HCT116 (cell line): ENCODE measurements around the gene PYCR2.

Source experiments
- CBX3 ChIP-seq: IDR thresholded peaks from 2 replicates; pipeline ENCODE4 v1.6.1; 2012; ENCODE audit warnings: low read depth
- CTCF ChIP-seq, 3 experiments: fragments of 200-600 bp in 1 of 3; sonication (generic) in 1 of 3; IDR thresholded peaks in 2 of 3; conservative IDR thresholded peaks in 1 of 3; 2 replicates each; pipeline ENCODE4 v1.5.1; 2012 to 2017; ENCODE audit warnings: low read depth in 2 of 3, low read length in 2 of 3, antibody characterized with exemption in 1 of 3, borderline replicate concordance in 1 of 3, control low read depth in 1 of 3, mild to moderate bottlenecking in 1 of 3, mixed read lengths in 1 of 3, mixed run types in 1 of 3, moderate library complexity in 1 of 3; ENCODE audit not compliant: insufficient read depth in 1 of 3
- EZH2phosphoT487 ChIP-seq: fragments of 200-600 bp; IDR thresholded peaks from 2 replicates; pipeline ENCODE4 v1.6.1; 2018; ENCODE audit warnings: antibody characterized with exemption, borderline replicate concordance
- JUND ChIP-seq: IDR thresholded peaks from 2 replicates; pipeline ENCODE4 v1.6.1; 2012
- POLR2A ChIP-seq: IDR thresholded peaks from 2 replicates; pipeline ENCODE4 v1.7.0; 2011; ENCODE audit warnings: borderline replicate concordance; ENCODE audit not compliant: insufficient read depth, insufficient read length; ENCODE audit errors: extremely low read depth
- POLR2AphosphoS5 ChIP-seq: IDR thresholded peaks from 2 replicates; pipeline ENCODE4 v1.6.1; 2011; ENCODE audit warnings: mild to moderate bottlenecking, low read depth, low read length, moderate library complexity
- RAD21 ChIP-seq: IDR thresholded peaks from 2 replicates; pipeline ENCODE4 v1.6.1; 2012; ENCODE audit warnings: low read depth, mild to moderate bottlenecking
- ZBTB33 ChIP-seq: IDR thresholded peaks from 2 replicates; pipeline ENCODE4 v1.6.1; 2011; ENCODE audit warnings: mild to moderate bottlenecking, low read length, moderate library complexity; ENCODE audit not compliant: insufficient replicate concordance; ENCODE audit errors: extremely low read depth
- ZNF274 ChIP-seq: fragments of 200-500 bp; sonication (Bioruptor generic); IDR thresholded peaks from 2 replicates; pipeline ENCODE4 v1.6.1; 2014; ENCODE audit warnings: mild to moderate bottlenecking, low read depth, low read length, inconsistent platforms
- TF ChIP-seq, protein P1 (sequence below): IDR thresholded peaks from 2 replicates; pipeline ENCODE4 v1.6.1; 2012
- TF ChIP-seq, protein P2 (sequence below): IDR thresholded peaks from 2 replicates; pipeline ENCODE4 v1.6.1; 2012; ENCODE audit warnings: low read depth

GRCh38 chr1:225944387-225944786 is 20.3 kb upstream of the PYCR2 start:
- TF ChIP-seq ZBTB33 (no peak), CTCF (IDR thresholded peaks at IDR 0.05 in 2 of 3, conservative IDR thresholded peaks at IDR 0.05 in 1 of 3; ENCODE audit: borderline replicate concordance in 1 of 3, insufficient read depth in 1 of 3, low read depth in 2 of 3, low read length in 2 of 3) (no peak), POLR2A (no peak), EZH2phosphoT487 (no peak), JUND (no peak), ZNF274 (no peak), CBX3 (no peak), POLR2AphosphoS5 (no peak), RAD21 (no peak)
- TF ChIP-seq, protein P1, sequence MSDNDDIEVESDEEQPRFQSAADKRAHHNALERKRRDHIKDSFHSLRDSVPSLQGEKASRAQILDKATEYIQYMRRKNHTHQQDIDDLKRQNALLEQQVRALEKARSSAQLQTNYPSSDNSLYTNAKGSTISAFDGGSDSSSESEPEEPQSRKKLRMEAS = no peak
- TF ChIP-seq, protein P2, sequence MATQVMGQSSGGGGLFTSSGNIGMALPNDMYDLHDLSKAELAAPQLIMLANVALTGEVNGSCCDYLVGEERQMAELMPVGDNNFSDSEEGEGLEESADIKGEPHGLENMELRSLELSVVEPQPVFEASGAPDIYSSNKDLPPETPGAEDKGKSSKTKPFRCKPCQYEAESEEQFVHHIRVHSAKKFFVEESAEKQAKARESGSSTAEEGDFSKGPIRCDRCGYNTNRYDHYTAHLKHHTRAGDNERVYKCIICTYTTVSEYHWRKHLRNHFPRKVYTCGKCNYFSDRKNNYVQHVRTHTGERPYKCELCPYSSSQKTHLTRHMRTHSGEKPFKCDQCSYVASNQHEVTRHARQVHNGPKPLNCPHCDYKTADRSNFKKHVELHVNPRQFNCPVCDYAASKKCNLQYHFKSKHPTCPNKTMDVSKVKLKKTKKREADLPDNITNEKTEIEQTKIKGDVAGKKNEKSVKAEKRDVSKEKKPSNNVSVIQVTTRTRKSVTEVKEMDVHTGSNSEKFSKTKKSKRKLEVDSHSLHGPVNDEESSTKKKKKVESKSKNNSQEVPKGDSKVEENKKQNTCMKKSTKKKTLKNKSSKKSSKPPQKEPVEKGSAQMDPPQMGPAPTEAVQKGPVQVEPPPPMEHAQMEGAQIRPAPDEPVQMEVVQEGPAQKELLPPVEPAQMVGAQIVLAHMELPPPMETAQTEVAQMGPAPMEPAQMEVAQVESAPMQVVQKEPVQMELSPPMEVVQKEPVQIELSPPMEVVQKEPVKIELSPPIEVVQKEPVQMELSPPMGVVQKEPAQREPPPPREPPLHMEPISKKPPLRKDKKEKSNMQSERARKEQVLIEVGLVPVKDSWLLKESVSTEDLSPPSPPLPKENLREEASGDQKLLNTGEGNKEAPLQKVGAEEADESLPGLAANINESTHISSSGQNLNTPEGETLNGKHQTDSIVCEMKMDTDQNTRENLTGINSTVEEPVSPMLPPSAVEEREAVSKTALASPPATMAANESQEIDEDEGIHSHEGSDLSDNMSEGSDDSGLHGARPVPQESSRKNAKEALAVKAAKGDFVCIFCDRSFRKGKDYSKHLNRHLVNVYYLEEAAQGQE = no peak
